ENCODE measurements around the gene TMEM208.

TMEM208 gene

DNA sequence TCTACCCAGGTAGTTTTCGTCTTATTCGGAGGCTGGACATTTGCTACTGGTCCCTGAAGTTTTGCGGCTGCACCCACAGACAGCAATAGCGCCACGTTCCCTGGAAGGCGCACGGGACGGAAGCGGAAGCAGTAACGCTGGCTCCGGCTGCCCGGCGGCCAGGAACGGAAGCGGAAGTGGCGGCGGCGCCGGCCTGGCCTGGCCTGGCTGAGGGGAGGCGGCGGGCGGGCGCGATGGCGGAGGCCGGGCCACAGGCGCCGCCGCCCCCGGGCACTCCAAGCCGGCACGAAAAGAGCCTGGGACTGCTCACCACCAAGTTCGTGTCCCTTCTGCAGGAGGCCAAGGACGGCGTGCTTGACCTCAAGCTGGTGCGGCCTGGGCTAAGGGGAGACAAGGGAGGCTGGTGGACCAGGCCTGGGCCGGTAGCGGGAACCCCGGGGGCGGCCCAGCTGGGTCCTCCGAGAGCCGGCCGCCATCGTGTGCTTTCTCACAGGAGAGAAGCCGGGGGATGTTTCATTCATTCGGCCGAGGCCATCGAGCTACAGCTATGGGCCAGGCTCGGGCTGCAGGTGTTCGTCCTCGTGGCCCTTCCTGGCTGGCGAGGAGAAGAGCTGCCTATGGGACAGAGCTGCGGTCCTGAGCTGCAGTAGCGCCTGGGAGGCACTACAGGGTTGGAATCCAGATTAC is 34.8 kb upstream of the TMEM208 start, which contains the start of gene E2F4:
TSS of gene E2F4 (plus strand) at position 161 of the 687 bp plus-strand sequence. CDS start at position 234, 73 bp downstream.
- peak; percentile 86 for DNase-seq

DNA sequence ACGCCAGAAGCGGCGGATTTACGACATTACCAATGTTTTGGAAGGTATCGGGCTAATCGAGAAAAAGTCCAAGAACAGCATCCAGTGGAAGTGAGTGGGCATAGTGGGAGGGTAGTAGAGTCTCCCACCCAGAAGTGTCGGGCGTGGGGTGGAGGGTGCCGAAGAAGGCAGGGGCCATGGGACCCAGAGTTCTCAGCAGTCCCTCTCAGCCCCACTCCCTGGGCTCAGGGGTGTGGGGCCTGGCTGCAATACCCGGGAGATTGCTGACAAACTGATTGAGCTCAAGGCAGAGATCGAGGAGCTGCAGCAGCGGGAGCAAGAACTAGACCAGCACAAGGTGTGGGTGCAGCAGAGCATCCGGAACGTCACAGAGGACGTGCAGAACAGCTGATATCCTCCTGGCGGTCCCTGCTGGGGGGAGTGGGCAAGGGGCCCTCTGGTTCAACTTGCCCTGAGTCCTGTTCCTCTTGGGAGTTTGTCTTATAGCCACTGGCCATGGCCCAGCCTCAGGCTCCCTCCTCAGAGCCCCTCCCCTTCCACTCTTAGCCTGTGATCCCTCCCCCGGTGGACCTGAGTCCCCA is 34.1 kb upstream of the TMEM208 start:
- no peak for DNase-seq

DNA sequence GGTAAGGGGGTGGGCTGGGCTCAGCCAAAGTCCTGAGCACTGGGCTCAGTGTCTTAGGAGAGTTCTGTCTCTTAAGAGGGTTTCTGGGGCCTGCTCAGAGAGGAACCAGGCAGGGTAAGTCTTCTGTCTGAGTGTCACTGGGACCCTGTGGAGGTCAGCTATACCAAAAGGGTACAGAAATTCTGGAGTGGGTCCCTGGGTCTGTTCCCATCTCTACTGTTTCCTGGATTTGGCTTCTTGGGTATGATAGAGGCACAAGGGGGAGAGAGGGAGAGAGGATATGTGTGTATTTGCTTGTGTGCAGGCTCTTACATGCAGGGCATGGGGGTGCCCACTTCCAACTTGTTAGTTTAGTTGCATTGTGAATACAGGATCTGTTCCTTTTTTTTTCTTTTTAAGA is 33.4 kb upstream of the TMEM208 start:
- no peak for DNase-seq

DNA sequence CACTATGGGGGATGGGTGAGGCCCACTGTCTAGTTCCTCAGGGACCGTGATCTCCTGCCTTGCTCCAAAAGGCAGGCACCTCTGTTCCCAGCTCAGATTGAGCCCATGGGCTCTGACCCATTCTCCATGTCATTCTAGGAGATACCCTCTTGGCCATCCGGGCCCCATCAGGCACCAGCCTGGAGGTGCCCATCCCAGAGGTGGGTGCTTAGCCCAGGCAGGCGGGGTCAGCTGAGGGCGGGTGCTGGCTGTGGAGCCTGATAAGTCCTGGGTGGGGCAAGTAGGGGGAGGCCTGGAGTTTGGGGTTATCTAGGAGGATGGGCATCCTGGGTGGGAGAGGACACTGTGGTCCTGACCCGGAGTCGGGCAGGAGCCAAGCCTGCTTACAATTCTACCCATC is 32.7 kb upstream of the TMEM208 start:
- no peak for DNase-seq

DNA sequence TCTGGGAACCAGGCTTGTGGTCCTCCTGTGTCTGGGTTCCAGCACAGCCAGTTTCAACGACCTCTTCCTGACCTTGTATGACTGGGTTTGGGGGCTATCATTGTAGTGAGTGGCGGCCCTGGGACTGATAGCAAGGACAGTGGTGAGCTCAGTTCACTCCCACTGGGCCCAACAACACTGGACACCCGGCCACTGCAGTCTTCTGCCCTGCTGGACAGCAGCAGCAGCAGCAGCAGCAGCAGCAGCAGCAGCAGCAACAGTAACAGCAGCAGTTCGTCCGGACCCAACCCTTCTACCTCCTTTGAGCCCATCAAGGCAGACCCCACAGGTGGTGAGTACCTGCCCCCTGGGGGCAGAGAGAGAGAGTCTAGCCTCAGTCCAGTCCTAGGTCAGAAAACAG is 31.3 kb upstream of the TMEM208 start:
- DNase-seq = no peak

DNA sequence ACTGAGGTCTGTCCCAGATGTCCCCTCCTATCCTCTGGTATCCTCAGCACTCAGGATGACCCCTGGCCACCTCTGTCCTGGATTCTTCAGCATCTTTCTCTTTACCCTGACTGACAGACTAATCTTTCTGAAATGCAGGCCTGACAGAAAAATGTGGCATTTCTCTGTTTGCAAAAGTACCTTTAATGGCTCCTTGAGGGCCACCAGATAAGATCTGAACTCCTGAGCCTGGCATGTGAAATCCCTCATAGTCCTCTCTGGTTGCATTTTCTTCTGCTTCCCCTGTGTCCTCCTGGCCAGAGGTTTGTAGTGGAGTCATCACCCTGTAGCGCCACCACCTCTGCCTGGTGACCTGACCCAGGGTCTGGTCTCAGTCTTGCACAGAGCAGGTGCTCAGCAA is 30.0 kb upstream of the TMEM208 start:
- no peak for DNase-seq

DNA sequence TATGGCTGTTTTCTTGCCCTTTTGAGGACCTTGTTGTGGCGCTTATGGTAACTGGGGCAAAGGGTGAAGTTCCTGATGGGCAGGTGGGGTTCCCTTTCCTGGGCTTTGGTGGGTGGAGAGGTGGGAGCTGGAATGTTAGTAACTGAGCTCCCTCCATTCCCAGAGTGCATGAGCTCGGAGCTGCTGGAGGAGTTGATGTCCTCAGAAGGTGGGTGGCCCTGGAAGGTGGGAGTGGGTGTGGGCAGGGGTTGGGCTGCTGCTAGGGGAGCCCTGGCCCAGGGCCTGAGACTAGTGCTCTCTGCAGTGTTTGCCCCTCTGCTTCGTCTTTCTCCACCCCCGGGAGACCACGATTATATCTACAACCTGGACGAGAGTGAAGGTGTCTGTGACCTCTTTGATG is 29.2 kb upstream of the TMEM208 start:
- no peak for DNase-seq

DNA sequence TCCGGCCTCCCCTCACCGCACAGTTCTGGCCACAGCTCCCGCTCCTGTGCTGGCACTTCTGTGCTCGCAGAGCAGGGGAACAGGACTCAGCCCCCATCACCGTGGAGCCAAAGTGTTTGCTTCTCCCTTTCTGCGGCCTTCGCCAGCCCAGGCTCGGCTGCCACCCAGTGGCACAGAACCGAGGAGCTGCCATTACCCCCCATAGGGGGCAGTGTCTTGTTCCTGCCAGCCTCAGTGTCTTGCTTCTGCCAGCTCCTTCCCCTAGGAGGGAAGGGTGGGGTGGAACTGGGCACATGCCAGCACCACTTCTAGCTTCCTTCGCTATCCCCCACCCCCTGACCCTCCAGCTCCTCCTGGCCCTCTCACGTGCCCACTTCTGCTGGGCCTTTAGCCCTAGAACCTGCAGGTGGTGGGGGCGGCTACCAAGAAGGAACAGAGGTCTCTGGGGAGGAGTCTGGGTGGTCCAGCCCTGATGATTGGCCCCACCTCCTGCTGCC is 28.6 kb upstream of the TMEM208 start:
- no peak for DNase-seq

DNA sequence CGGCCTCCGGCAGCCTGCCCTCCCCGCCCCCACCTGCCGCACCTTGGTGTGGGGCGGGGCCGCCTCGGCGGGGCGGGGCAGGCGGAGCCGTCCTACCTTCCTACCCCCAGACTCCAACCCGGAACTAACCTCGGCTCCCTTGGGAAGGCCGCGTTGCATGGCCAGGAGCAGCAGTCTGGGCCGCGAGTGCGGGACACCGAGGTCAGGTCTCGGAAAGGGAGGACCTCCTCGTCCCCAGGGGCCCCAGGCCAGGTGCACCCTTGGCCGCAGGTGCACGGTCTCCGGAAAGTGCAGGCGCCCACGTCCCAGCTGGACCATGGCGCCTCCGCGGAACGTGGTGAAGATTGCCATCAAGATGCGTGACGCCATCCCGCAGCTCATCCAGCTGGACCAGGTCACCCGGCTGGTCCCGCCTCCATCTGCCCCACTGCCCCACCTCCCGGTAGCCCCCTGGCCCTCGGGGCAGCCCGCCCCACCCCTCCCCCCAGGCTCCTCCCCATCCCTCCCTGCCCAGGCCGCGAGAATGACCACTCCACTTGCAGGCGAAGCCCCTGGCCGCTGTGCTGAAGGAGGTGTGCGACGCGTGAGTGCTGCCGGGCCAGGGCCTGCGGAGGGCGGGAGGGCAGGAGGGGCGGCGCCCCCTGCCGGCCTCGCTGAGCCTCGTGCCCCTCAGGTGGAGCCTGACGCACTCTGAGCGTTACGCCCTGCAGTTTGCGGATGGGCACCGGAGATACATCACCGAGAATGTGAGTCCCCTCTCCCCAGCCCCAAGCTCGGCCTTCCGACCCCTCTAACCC is 27.7 kb upstream of the TMEM208 start, which contains the start of gene ELMO3:
TSS of gene ELMO3 (plus strand) at position 121 of the 797 bp plus-strand sequence. CDS start at position 317, 196 bp downstream.
- DNase-seq = no peak

DNA sequence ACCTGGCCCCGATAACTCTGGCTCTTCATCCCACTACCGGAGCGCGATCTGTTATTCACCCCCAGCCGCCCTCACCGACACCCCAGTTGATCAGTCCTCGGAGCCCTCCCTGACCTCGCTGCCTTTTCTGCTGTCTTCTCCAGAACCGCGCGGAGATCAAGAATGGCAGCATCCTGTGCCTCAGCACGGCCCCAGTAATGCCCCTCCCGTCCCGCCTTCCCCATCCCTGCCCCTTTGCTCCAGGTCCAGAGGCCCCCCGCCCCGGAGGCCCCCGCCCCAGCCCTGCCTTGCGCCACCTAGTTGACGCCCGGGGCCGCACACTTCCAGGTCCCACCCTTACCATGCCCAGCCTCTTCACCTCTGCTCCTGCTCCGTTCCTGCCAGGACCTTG is 27.1 kb upstream of the TMEM208 start:
- DNase-seq = no peak

DNA sequence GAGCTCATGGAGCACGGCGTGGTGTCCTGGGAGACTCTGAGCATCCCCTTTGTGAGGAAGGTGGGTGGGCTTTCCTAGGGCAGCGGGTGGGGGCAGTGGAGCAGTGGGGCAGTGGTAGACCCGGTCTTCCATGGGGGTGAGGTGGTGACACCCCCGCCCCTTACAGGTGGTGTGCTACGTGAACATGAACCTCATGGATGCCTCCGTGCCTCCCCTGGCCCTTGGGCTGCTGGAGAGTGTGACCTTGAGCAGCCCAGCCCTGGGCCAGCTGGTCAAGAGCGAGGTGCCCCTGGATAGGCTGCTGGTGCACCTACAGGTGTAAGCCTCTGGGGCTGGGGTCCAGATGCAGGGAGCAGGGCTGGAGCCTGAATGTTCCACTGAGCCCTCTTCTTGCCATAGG is 26.4 kb upstream of the TMEM208 start:
- no peak for DNase-seq

DNA sequence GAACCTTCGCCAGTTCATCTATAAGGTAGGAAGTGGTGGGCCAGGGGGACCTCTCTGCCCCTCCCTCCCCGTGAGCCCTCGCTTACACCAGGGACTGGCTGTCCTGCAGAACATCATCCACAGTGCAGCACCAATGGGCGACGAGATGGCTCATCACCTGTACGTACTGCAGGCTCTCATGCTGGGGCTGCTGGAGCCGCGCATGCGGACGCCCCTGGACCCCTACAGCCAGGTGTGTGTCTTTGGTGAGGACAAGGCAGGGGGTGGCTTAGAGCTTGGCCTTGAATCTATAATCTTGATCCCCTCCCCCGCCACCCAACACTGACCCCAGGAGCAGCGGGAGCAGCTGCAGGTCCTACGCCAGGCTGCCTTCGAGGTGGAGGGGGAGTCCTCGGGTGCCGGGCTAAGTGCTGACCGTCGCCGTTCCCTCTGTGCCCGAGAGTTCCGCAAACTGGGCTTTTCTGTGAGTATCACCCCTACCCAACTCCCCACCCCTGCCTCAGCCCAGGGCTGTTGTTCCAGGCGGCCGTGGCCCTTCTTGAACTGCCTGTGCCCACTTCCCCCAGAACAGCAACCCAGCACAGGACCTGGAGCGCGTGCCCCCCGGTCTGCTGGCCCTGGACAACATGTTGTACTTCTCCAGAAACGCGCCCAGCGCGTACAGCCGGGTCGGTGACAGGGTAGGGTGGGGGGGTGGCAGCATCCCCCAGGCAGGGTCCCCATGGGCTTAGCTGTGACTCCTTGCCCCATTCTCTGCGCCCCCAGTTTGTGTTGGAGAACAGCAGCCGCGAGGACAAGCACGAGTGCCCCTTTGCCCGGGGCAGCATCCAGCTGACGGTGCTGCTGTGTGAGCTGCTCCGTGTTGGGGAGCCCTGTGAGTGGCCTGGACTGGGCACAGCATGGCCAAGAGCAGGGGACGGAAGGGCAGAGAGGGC is 25.3 kb upstream of the TMEM208 start:
- DNase-seq = no peak

DNA sequence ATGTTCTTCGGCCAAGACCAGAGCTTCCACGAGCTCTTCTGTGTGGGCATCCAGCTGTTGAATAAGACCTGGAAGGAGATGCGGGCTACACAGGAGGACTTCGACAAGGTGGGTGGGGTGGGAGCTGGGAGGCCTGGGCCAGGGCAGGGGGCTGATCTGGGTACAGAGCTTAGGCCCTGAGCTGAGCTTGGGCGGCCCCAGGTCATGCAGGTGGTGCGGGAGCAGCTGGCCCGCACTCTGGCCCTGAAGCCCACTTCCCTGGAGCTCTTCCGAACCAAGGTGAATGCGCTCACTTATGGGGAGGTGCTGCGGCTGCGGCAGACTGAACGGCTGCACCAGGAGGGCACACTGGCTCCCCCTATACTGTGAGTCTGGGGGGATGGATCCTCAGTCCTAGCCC is 24.5 kb upstream of the TMEM208 start:
- no peak for DNase-seq

DNA sequence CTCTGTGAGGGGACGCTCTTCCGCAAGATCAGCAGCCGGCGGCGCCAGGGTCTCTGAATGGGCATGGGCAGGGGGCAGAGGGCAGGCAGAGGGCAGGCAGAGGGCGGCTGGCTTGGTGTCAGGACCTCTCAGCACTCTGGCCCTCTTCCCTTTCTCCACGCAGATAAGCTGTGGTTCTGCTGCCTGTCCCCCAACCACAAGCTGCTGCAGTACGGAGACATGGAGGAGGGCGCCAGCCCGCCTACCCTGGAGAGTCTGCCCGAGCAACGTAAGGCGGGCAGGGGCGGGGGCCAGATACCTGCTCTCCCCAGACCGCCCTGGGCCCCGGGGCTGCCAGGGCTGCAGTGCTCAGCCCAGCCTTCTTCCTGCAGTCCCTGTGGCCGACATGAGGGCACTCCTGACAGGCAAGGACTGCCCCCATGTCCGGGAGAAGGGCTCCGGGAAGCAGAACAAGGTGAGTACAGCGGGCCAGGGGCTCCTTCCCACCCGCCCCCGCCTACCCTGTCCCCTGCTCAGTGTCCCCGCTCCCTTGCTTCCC is 23.9 kb upstream of the TMEM208 start:
- DNase-seq = no peak

DNA sequence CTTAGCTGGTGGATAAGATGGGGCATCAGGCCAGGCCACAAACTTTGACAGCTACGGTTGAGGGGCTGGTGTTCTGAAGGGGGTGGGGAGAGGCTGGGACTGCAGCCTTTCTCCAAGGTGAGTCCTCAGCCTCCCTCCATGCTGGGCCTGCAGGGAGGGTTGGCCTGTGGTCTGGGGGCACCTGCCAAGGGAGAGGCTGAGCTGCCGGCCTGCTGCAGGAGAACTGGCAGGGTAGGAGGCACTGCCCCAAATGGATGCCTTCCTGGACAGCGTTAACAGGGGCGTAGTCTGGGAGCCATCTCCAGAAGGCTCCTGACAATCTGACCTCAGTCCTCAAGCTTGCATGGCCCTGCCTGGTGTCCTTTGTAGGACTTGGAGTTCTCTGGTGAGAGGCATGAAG is 22.9 kb upstream of the TMEM208 start:
- no peak for DNase-seq

DNA sequence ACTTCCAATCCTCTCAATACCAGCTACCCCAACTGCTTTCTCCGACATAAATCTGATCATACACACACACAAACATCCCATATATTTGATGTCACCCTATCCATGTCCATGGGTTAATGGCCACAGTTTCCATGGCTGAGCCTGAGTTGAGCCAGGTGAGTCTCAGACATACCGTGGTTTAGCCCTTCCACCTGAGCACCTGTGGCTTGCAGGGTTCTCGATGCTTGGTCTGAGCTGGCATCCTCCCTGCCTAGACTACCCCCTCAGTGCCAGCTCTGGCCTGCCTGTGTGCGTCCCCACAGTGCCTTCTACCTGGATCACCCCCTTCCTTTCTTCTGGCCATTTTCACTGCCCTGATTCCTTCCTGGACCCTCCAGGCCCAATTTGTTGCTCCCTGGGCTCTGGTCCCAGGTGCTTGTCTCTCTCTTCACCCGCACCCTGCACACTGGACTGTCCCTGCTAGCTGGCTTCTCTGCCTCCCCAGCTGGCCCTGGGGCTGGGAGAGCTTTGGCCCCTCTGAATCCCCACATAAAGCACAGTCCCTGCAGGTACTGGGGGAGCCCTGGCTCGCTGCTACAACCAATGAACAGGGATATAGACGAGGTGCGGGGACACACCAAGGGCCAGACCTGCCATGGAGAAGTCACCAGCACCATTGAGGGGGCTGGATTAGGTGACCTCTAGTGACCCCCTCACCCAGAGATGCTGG is 20.6 kb upstream of the TMEM208 start:
- DNase-seq = no peak

DNA sequence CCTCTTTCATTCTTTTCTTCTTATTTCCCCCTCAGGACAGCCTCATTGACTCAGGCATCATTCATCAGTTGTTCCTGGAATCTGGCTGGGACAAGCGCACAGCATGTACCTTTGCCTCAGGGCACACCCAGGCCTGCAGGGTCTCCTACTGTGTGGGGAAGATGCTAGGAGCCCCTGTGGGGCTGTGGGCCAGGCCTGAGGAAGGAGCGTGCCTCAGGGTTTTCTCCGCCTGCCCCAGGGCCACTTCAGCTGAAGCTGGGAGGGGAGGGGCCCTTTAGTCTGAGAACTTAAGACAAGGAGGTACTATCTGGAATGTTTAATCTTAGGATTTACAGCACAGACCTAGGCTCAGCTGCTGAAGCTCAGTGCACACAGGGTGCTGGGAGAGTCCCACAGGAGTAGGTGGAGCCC is 20.1 kb upstream of the TMEM208 start:
- no peak for DNase-seq

DNA sequence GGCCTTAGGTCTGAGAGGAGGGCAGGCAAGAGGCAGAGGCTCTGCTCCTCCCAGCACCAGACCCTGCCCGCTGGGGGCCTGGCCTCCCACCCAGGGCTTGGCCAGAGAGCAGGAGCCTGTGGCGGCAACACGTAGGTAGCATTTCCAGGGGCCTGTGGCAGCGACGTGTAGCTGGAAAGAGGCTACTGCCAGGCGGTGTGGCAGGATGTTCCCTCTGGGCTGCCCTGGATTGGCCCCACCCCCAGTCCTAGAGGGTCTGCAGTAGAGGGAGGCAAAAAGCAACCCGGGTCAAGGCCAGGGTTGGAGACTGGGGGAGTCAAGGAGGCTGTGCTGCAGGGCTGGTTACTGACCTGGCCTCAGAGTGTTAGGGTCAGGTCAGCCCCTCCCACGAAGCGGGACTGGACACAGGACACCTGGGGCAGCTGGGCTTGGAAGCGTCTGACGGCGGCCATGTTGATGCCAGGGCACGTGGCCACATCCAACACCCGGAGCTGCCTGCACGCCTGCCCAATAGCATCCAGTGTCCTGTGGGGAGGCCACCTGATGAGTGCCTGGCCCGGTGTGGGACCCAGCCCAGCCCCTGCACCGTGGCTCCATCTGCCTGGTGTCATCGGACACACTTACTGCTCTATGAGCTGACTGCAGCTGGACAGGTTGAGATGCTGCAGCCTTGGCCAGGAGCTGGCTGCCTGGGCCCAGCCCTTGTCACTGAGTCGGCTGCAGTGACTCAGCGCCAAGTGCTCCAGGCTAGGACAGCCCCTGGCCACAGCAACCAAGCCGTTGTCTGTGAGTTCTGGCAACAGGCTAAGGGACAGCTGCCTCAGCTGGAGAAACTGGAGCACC is 19.5 kb upstream of the TMEM208 start:
- DNase-seq = no peak

DNA sequence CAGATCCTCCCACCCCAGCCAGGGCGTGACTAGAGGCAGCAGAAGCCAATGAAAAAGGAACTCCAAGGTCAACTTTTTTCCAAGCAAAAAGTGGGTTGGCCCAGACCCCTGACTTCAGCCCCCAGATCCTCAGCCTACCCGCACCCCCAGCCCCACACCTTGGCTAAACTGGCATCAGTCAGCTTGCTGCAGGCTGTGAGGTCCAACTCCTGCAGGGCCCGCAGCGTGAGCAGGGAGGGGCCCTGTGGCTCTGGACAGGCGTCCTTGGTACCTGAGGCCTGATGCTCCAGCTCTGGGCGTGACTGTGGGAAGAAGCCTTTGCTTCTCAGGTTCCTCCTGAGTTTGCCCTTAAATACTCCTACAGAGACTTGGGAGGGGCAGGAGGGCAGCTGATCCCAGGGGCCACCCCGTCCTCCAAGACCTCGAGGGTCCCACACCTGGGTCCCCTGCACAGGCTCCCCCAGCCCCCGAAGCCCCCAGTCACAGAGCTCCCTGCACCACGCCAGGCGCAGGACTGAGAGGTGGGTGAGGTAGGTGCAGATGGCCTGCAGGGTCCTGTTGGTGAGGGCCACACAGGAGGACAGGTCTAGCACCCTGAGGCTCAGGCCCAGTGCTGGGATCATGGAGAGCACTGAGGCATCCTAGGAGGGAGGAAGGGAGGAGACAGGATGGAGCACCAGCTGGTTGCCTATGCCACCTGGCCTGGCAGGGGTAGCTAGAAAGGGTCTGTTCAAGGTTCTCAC is 18.6 kb upstream of the TMEM208 start:
- DNase-seq = no peak

DNA sequence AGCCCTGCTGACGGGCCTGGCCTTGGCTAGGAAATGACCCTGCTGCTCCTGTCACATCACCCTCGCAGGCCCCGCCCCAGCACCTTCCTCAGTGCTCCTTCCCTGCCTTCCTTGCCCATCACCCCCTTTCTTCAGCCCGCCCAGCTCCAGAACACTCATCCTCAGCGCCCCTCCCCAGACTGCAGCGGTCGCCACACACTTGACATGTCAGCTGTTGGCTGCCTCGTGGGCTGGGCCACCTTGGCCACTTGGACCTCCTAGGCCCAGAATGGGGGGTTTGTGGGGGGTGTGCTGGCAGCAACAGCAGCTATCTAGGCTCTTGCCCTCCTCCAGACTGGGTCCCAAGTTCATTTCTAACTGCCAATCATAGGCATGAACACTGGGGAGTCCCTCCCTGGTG is 17.4 kb upstream of the TMEM208 start:
- no peak for DNase-seq
